ENCODE results near the gene LMOD3.
A peak's percentile ranks its signal among the peaks of the same experiment; 100 is the strongest.

The LMOD3 gene

DNA sequence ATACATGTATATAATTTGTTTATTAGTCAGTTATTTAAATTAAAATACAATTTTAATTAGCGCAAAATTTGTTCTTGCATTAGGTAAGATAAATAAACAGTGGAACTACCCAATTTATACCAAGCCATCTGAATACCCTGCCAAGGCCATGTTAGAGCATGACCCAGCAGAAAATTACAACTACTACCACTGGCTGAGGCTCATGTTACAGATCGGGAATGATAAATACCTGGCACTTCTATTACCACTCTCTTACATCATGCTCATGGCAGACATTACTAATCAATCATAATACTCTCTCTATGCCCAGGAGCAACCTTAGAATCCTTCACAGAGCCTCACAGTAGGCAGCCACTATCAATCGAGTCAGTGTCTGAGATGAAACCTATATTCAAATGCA lies 21.2 kb upstream of the LMOD3 start:
- no peak overlapping the region for H3K4me3 ChIP-seq (ENCODE audit: low read depth, low read length)
- peak; percentile 17 for DNase-seq (ENCODE audit: low read depth, low spot score)
- in situ Hi-C loops (cut with HindIII; ENCODE audit: low sequenced_read_pairs): no loop called here
- TF ChIP-seq, protein P1, sequence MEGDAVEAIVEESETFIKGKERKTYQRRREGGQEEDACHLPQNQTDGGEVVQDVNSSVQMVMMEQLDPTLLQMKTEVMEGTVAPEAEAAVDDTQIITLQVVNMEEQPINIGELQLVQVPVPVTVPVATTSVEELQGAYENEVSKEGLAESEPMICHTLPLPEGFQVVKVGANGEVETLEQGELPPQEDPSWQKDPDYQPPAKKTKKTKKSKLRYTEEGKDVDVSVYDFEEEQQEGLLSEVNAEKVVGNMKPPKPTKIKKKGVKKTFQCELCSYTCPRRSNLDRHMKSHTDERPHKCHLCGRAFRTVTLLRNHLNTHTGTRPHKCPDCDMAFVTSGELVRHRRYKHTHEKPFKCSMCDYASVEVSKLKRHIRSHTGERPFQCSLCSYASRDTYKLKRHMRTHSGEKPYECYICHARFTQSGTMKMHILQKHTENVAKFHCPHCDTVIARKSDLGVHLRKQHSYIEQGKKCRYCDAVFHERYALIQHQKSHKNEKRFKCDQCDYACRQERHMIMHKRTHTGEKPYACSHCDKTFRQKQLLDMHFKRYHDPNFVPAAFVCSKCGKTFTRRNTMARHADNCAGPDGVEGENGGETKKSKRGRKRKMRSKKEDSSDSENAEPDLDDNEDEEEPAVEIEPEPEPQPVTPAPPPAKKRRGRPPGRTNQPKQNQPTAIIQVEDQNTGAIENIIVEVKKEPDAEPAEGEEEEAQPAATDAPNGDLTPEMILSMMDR (IDR thresholded peaks at IDR 0.05; ENCODE audit: low read depth, low read length): no peak

- H3K4me3 ChIP-seq (ENCODE audit: low read depth, low read length): no peak overlapping the region
- in situ Hi-C loops (cut with HindIII; ENCODE audit: low sequenced_read_pairs): no loop called here
- TF ChIP-seq, protein P1 (IDR thresholded peaks at IDR 0.05; ENCODE audit: low read depth, low read length): no peak
- no peak for DNase-seq (ENCODE audit: low read depth, low spot score)
Observed at GRCh38 chr3:69142797-69143454, 20.5 kb upstream of the LMOD3 start.

GRCh38 chr3:69142090-69142489 lies 19.7 kb upstream of the LMOD3 start:
- peak; percentile 53 for DNase-seq (ENCODE audit: low read depth, low spot score)
- no peak overlapping the region for H3K4me3 ChIP-seq (ENCODE audit: low read depth, low read length)
- TF ChIP-seq, protein P1 (IDR thresholded peaks at IDR 0.05; ENCODE audit: low read depth, low read length): no peak
- in situ Hi-C loops (cut with HindIII; ENCODE audit: low sequenced_read_pairs): no loop called here

DNA sequence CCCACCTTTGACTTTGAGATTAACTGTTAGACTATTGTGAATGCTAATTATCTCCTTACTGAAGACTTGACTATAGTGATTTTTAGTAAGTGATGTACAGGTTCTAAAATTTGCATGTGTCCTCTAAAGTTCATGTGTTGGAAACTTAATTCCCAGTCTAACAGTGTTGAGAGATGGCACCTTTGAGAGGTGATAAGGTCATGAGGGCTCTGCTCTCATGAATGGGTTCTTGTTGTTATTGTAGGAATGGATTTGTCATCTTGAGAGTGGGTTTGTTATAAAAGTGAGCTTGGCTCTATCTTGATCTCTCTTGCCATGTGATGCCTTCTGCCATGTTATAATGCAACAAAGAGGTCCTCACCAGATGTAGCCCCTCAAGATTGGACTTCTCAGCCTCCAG lies 18.9 kb upstream of the LMOD3 start:
- DNase-seq (ENCODE audit: low read depth, low spot score): no peak
- TF ChIP-seq, protein P1 (IDR thresholded peaks at IDR 0.05; ENCODE audit: low read depth, low read length): no peak
- in situ Hi-C loops (cut with HindIII; ENCODE audit: low sequenced_read_pairs): no loop called here

DNA sequence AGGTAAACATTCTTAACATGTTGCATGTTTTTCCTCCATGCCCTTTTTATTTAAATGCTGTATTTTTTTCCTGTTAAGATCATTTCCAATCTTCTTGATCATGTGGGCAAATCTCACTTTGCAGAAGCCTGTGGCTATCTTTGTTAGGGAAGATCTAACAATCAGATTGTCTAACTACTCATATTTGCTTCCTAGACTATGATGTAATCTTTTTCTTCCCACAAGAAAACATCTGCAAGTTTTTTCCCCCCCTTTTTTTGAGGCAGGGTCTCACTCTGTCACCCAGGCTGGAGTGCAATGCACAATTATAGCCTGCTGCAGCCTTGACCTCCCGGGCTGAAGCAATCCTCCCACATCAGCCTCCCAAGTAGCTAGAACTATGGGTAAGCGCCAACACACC lies 15.0 kb upstream of the LMOD3 start:
- no peak for DNase-seq (ENCODE audit: low read depth, low spot score)
- TF ChIP-seq, protein P1 (IDR thresholded peaks at IDR 0.05; ENCODE audit: low read depth, low read length): no peak
- H3K4me3 ChIP-seq (ENCODE audit: low read depth, low read length): no peak overlapping the region
- in situ Hi-C loops (cut with HindIII; ENCODE audit: low sequenced_read_pairs): no loop called here

More for the DNA sequence above, 18.9 kb upstream of the LMOD3 start:
- no peak overlapping the region for H3K4me3 ChIP-seq (ENCODE audit: low read depth, low read length)

GRCh38 chr3:69137005-69137404 lies 14.6 kb upstream of the LMOD3 start:
- H3K4me3 ChIP-seq (ENCODE audit: low read depth, low read length): no peak overlapping the region
- in situ Hi-C loops (cut with HindIII; ENCODE audit: low sequenced_read_pairs): no loop called here
- TF ChIP-seq, protein P1 (IDR thresholded peaks at IDR 0.05; ENCODE audit: low read depth, low read length): no peak
- DNase-seq (ENCODE audit: low read depth, low spot score): no peak
